PC-3 (cell line): Measurements from ENCODE around the gene PTPRE. TPM values are rescaled to one million over a fixed set of nuclear protein-coding genes. Genes with fewer than 3 reads are reported as not detected.

Source experiments
- ATAC-seq: fragments of 200-7000 bp; cut with Tn5 transposase; 2 replicates; pipeline ENCODE4 v1.9.1; 2020; ENCODE audit warnings: mild to moderate bottlenecking, moderate library complexity
- BruUV-seq: library from RNA; stranded (reverse); fragments of 400-500 nt; replicated peaks from 2 replicates; lab custom pipeline; 2021; lab: Mats Ljungman, UMichigan
- CTCF ChIA-PET: fragments of 300-600 bp; sonication (Branson Sonifier 250); formaldehyde crosslinking; loops from one replicate; lab custom pipeline; 2022; ENCODE audit warnings: antibody characterized with exemption; lab: Charles Lee
- POLR2A ChIA-PET: fragments of 300-600 bp; sonication (Branson Sonifier 250); formaldehyde crosslinking; loops from one replicate; lab custom pipeline; 2022; ENCODE audit warnings: antibody characterized with exemption; ENCODE audit not compliant: unreplicated experiment; lab: Charles Lee
- DNase-seq: peaks from one replicate; pipeline ENCODE4 v3.0.0-alpha.2; 2015
- H2AFZ ChIP-seq: fragments of 300-600 bp; sonication (generic); 2 replicates; pipeline ENCODE4 v1.6.0; 2016; ENCODE audit warnings: antibody characterized with exemption, low read length
- H3F3A ChIP-seq: fragments of 300-600 bp; sonication (generic); one replicate; pipeline ENCODE4 v1.6.0; 2017; ENCODE audit warnings: antibody characterized with exemption, low read length, control low read depth, mild to moderate bottlenecking; ENCODE audit not compliant: unreplicated experiment
- H3K27ac ChIP-seq: fragments of 300-600 bp; sonication (generic); 2 replicates; pipeline ENCODE4 v1.5.1; 2016; ENCODE audit warnings: mild to moderate bottlenecking, low read length
- H3K27me3 ChIP-seq: fragments of 300-600 bp; sonication (generic); 2 replicates; pipeline ENCODE4 v1.6.1; 2016; ENCODE audit warnings: low read length, mixed read lengths
- H3K36me3 ChIP-seq: fragments of 300-600 bp; sonication (generic); 2 replicates; pipeline ENCODE4 v1.6.1; 2016; ENCODE audit warnings: low read depth, mixed run types, low read length, mixed read lengths
- H3K4me1 ChIP-seq: fragments of 300-600 bp; sonication (generic); 2 replicates; pipeline ENCODE4 v1.5.1; 2016; ENCODE audit warnings: low read length; ENCODE audit not compliant: insufficient read depth
- H3K4me2 ChIP-seq: fragments of 300-600 bp; sonication (generic); 2 replicates; pipeline ENCODE4 v1.6.0; 2016; ENCODE audit warnings: low read length
- H3K4me3 ChIP-seq: fragments of 300-600 bp; sonication (generic); 2 replicates; pipeline ENCODE4 v1.5.1; 2016; ENCODE audit warnings: mild to moderate bottlenecking, low read length, mixed read lengths
- H3K79me2 ChIP-seq: fragments of 300-600 bp; sonication (generic); 2 replicates; pipeline ENCODE4 v1.6.1; 2017; ENCODE audit warnings: low read length, mixed read lengths
- H3K9ac ChIP-seq: fragments of 300-600 bp; sonication (generic); 2 replicates; pipeline ENCODE4 v1.6.0; 2016; ENCODE audit warnings: mild to moderate bottlenecking, low read length
- H3K9me2 ChIP-seq: fragments of 300-600 bp; sonication (generic); replicated peaks from 2 replicates; pipeline ENCODE4 v1.6.1; 2016; ENCODE audit warnings: mixed run types, low read length, mixed read lengths
- H3K9me3 ChIP-seq: fragments of 300-600 bp; sonication (generic); 2 replicates; pipeline ENCODE4 v1.6.1; 2016; ENCODE audit warnings: low read length, mixed read lengths
- H4K20me1 ChIP-seq: fragments of 300-600 bp; sonication (generic); 2 replicates; pipeline ENCODE4 v1.6.1; 2016; ENCODE audit warnings: low read length, mixed read lengths
- EZH2 ChIP-seq: fragments of 300-600 bp; sonication (generic); IDR thresholded peaks from one replicate; pipeline ENCODE4 v1.6.1; 2017; ENCODE audit warnings: antibody characterized with exemption, mild to moderate bottlenecking, low read length; ENCODE audit not compliant: unreplicated experiment
- EZH2phosphoT487 ChIP-seq: fragments of 300-600 bp; sonication (generic); IDR thresholded peaks from 2 replicates; pipeline ENCODE4 v1.6.1; 2018; ENCODE audit warnings: mild to moderate bottlenecking, antibody characterized with exemption, low read length, borderline replicate concordance
- intact Hi-C: fragments of 100-400 bp; cut with micrococcal nuclease; formaldehyde crosslinking; loops from 2 replicates; pipeline ENCODE4 v1.9.0; 2023
- total RNA-seq: library from RNA; depleted of rRNA; stranded (reverse); fragments of >200 nt; gene quantifications from 2 replicates; pipeline ENCODE4 v1.2.3, GENCODE V29; 2014
- TF ChIP-seq, protein P1 (sequence below): fragments of 300-600 bp; sonication (generic); conservative IDR thresholded peaks from 2 replicates; pipeline ENCODE4 v1.5.1; 2017; ENCODE audit warnings: antibody characterized with exemption, low read depth, mild to moderate bottlenecking, low read length

The PTPRE gene
- total RNA-seq, 1 experiment from 2014 or later, result 3.1 TPM

DNA sequence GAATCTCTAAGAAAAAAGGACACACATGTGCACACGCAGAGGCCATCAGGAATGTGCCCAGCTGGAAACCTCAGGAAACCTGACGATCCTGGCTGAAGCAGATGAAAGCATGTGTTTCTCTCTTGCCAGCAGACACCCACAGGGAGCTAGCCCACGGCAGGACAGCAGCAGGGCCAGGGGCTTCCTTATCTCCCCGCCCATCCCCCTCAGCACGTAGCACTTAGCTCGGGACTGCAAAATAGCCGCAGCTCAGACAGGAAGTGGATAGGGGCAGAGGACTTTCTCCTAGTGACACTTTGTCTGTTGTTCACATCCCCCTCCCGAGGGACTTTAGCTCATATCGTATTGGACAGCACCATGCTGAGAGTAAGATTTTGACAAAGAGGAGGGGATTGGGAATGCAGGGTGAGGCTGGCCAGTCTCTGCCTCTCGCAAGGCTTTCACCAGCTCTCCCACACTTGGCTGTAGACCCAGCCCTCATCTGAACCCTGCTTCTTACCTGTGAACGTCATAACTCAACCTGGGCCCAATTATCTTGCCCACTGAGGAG lies 155.5 kb downstream of the PTPRE start:
- Histone ChIP-seq H3K79me2 (no peaks in the 10 kb centered on the region), H3K9me3 (no peaks in the 10 kb centered on the region), H3K4me3 (no peak overlapping the region), H3K9me2 (no peaks in the 10 kb centered on the region), H3K4me2 (no peak overlapping the region), H4K20me1 (no peaks in the 10 kb centered on the region), H3K4me1 (no peaks in the 10 kb centered on the region), H3K9ac (no peak overlapping the region), H2AFZ (no peak overlapping the region), H3K36me3 (no peaks in the 10 kb centered on the region), H3K27ac (no peak overlapping the region), H3K27me3 (no peaks in the 10 kb centered on the region), H3F3A (no peaks in the 10 kb centered on the region)
- TF ChIP-seq, protein P1, sequence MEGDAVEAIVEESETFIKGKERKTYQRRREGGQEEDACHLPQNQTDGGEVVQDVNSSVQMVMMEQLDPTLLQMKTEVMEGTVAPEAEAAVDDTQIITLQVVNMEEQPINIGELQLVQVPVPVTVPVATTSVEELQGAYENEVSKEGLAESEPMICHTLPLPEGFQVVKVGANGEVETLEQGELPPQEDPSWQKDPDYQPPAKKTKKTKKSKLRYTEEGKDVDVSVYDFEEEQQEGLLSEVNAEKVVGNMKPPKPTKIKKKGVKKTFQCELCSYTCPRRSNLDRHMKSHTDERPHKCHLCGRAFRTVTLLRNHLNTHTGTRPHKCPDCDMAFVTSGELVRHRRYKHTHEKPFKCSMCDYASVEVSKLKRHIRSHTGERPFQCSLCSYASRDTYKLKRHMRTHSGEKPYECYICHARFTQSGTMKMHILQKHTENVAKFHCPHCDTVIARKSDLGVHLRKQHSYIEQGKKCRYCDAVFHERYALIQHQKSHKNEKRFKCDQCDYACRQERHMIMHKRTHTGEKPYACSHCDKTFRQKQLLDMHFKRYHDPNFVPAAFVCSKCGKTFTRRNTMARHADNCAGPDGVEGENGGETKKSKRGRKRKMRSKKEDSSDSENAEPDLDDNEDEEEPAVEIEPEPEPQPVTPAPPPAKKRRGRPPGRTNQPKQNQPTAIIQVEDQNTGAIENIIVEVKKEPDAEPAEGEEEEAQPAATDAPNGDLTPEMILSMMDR, result no peak
- no peak for TF ChIP-seq EZH2phosphoT487
- TF ChIP-seq EZH2, result no peak
- POLR2A ChIA-PET, result no interaction called here
- intact Hi-C loops, result no loop called here
- CTCF ChIA-PET, result no interaction called here
- ATAC-seq, result no peak
- no TSS peak for BruUV-seq
- DNase-seq, result no peak

DNA sequence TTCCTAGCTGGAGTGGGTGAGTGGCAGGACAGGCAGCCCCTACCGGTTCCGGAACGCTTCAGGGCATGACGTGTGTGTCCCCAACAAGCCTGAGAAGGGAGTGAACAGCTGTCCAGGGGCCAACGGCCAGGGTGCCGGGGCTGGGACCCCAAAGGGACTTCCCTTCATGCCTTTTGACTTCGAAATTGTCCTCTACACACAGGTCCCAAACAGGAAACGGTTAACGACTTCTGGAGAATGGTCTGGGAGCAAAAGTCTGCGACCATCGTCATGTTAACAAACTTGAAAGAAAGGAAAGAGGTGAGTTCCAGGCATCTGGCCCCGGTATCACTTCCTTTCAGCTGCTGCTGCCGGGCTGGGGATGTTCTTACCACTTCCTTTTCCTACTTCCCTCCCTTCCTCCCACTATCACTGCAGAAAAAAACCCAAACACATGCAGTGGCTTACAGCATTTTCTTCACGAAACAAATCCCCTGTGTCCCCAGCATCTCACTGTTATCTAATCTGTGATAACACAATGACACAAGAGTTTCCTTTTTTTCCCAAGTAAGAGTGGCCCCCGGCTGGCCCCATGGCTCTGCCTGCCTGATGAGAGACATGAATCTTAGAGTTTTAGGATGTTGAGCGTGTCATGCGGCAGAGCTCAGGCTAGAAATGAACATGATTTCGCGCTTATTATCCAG lies 156.1 kb downstream of the PTPRE start:
- Histone ChIP-seq H4K20me1 (no peaks in the 10 kb centered on the region), H3K9ac (no peak overlapping the region), H3K9me2 (no peaks in the 10 kb centered on the region), H3K27me3 (no peaks in the 10 kb centered on the region), H3F3A (no peaks in the 10 kb centered on the region), H3K9me3 (no peaks in the 10 kb centered on the region), H3K4me1 (no peaks in the 10 kb centered on the region), H2AFZ (no peak overlapping the region), H3K4me3 (no peak overlapping the region), H3K79me2 (no peaks in the 10 kb centered on the region), H3K4me2 (no peak overlapping the region), H3K36me3 (no peaks in the 10 kb centered on the region), H3K27ac (no peak overlapping the region)
- intact Hi-C loops, result no loop called here
- no TSS peak for BruUV-seq
- DNase-seq (no peak), ATAC-seq (no peak)
- POLR2A ChIA-PET, result no interaction called here
- TF ChIP-seq EZH2phosphoT487, result no peak
- TF ChIP-seq EZH2, result no peak
- TF ChIP-seq, protein P1, result no peak
- CTCF ChIA-PET, result no interaction called here

GRCh38 chr10:128063736-128064107 lies 156.8 kb downstream of the PTPRE start:
- no TSS peak for BruUV-seq
- Histone ChIP-seq H3K27me3 (no peaks in the 10 kb centered on the region), H2AFZ (no peak overlapping the region), H3K36me3 (no peaks in the 10 kb centered on the region), H3K9me2 (no peaks in the 10 kb centered on the region), H3K79me2 (no peaks in the 10 kb centered on the region), H3K4me1 (no peaks in the 10 kb centered on the region), H4K20me1 (no peaks in the 10 kb centered on the region), H3K4me2 (no peak overlapping the region), H3K27ac (no peak overlapping the region), H3K9me3 (no peaks in the 10 kb centered on the region), H3K4me3 (no peak overlapping the region), H3F3A (no peaks in the 10 kb centered on the region), H3K9ac (no peak overlapping the region)
- TF ChIP-seq, protein P1, result no peak
- TF ChIP-seq EZH2 (no peak), EZH2phosphoT487 (no peak)
- ATAC-seq (no peak), DNase-seq (no peak)
- CTCF ChIA-PET, result no interaction called here
- POLR2A ChIA-PET, result no interaction called here
- intact Hi-C loops, result no loop called here
